Testis (tissue), 3 donors: ENCODE data around the gene RNF125. TPM values are rescaled to one million over a fixed set of nuclear protein-coding genes. Genes with fewer than 3 reads are reported as not detected.
"Not testable (repeated sequence)": the region's sequence is repeated elsewhere in the genome, so short reads cannot be mapped to it uniquely, and the experiment has no call there.

ENCODE experiments used
- DNase-seq: peaks from one replicate; pipeline ENCODE4 v3.0.0-alpha.2; 2019
- H3K27ac ChIP-seq, 2 donors: fragments of 200-600 bp; sonication (generic); one replicate each; pipeline ENCODE4 v1.5.1; 2019
- H3K27me3 ChIP-seq: fragments of 200-600 bp; sonication (generic); one replicate; pipeline ENCODE4 v1.5.1; 2019
- H3K36me3 ChIP-seq: fragments of 200-600 bp; sonication (generic); one replicate; pipeline ENCODE4 v1.5.1; 2017; ENCODE audit warnings: low read depth; ENCODE audit errors: missing control alignments
- H3K4me1 ChIP-seq: fragments of 200-600 bp; sonication (generic); one replicate; pipeline ENCODE4 v1.5.1; 2019
- H3K4me3 ChIP-seq, 2 donors: fragments of 200-600 bp; sonication (generic); one replicate each; pipeline ENCODE4 v1.5.1; 2017 to 2019
- H3K9me3 ChIP-seq: fragments of 200-600 bp; sonication (generic); one replicate; pipeline ENCODE4 v1.5.1; 2017
- CTCF ChIP-seq, 3 experiments: fragments of 450-650 bp in 2 of 3; fragments of 200-600 bp in 1 of 3; sonication (generic) in 1 of 3; IDR thresholded peaks; one replicate each; pipeline ENCODE4 v1.5.1; 2016 to 2019; ENCODE audit warnings: antibody characterized with exemption in 3 of 3, mild to moderate bottlenecking in 2 of 3, moderate library complexity in 1 of 3
- POLR2A ChIP-seq: fragments of 450-650 bp; IDR thresholded peaks from one replicate; pipeline ENCODE4 v1.6.1; 2017; ENCODE audit warnings: antibody characterized with exemption, mild to moderate bottlenecking, moderate library complexity
- WGBS, 2 donors: methylation state at CpG; one replicate each; pipeline ENCODE4 v1.1.5; 2018; 5-methylcytosine and 5-hydroxymethylcytosine counted together
- intact Hi-C: fragments of 100-400 bp; cut with DNase I; formaldehyde crosslinking; loops from one replicate; pipeline ENCODE4 v1.15.1; 2023; ENCODE audit warnings: low total_unique reads
- polyA plus RNA-seq: library from polyadenylated mRNA; stranded (reverse); fragments of 350-450 nt; fragmentation: Illumina TruSeq; extraction: RNeasy Lipid Tissue Mini Kit (QIAGEN cat#74804); gene quantifications from one replicate; pipeline ENCODE4 v1.2.3, GENCODE V29; 2014; ENCODE audit warnings: low read depth, low replicate concordance; ENCODE audit not compliant: insufficient read depth
- total RNA-seq, 2 donors: library from RNA; depleted of rRNA; stranded (reverse); fragments of >200 nt; gene quantifications; one replicate each; pipeline ENCODE4 v1.2.3, GENCODE V29; 2016

The RNF125 gene
- total and polyA plus RNA-seq, 3 donors from 2014 or later: 1.9 to 9.1 (median 2.0) TPM

DNA sequence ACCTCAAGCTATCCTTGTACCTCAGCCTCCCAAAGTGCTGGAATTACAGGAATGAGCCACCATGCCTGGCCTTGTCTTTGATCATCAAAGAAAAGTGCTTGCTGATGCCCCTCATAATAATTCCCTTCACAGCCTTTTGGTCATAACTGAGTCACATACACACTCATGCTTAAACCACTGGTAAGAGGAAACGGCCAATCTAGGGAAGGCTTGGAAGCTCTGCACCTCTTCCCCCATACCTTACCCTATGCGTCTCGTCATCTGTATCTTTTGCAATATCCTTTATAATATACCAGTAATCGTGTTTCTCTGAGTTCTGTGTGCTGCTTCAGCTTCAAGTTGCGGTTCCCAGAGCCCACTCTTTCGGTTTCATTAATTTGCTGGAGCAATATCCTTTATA, 68.3 kb downstream of the RNF125 start:
- intact Hi-C loops: no loop called here
- no peaks in the 10 kb centered on the region for H3K9me3 ChIP-seq
- no peaks in the 10 kb centered on the region for H3K36me3 ChIP-seq
- no peaks in the 10 kb centered on the region for H3K27me3 ChIP-seq
- H3K27ac ChIP-seq: no peak overlapping the region
- H3K4me3 ChIP-seq: no peak overlapping the region
- DNase-seq: no peak
- H3K4me1 ChIP-seq: no peaks in the 10 kb centered on the region
- TF ChIP-seq CTCF (IDR thresholded peaks at IDR 0.05) (no peak), POLR2A (no peak)
- 75 to 85% methylated on average over 6 of the region's 6 CpGs for WGBS, 2 donors

DNA sequence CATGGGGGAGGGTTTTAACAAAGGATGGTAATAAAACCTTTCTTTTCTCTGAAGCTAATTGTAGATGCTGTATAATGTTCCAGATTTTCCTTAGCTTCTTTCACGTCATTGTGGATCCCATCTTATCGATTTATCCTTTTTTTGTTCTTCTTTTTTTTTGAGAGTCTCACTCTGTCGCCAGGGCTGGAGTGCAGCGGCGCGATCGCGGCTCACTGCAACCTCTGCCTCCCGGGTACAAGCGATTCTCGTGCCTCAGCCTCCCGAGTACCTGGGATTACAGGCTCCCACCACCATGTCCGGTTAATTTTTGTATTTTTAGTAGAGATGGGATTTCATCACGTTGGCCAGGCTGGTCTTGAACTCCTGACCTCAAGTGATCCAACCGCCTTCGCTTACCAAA, 72.2 kb downstream of the RNF125 start:
- not testable (repeated sequence) for H3K9me3 ChIP-seq, H3K27me3 ChIP-seq, DNase-seq, H3K36me3 ChIP-seq, H3K4me1 ChIP-seq
- H3K27ac ChIP-seq: peak overlapping the region in 1 of 2 donors; percentile 99
- intact Hi-C loops: loop anchor here (5.0 kb wide), 1 partner anchor 149 kb away; the partner anchor contains the start of gene TRAPPC8
- 64 to 76% methylated on average over 16 of the region's 16 CpGs for WGBS, 2 donors
- H3K4me3 ChIP-seq: peak overlapping the region; percentile 93 to 96

DNA sequence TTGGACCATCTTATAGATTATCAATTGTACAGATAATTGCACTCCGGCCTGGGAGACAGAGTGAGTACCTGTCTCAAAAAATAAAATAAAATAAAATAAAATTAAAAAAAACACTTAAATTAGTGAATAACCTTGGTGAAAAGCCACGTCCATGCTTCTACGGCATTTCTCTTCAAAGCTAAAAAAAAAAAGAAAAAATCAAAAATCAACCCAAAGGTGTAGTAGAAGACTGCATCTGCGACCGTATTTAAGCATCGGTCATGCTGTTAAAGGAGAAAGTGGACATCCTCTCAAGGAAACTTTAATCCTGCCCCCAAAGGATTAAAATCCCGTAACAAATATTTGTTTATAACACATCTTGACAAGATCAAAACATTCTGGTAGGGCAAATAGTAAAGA, 72.7 kb downstream of the RNF125 start:
- intact Hi-C loops: loop anchor here (5.0 kb wide), 1 partner anchor 149 kb away; the partner anchor contains the start of gene TRAPPC8
- Histone ChIP-seq H3K27ac (peak overlapping the region; percentile 99 to 100), H3K36me3 (no peaks in the 10 kb centered on the region), H3K4me1 (peaks cover 10% of the 10 kb centered on the region), H3K27me3 (no peaks in the 10 kb centered on the region), H3K4me3 (peak overlapping the region; percentile 93 to 96), H3K9me3 (no peaks in the 10 kb centered on the region)
- DNase-seq: no peak
- TF ChIP-seq CTCF (IDR thresholded peaks at IDR 0.05): no peak
- TF ChIP-seq POLR2A: no peak
- 26 to 27% methylated on average over 7 of the region's 7 CpGs for WGBS, 2 donors

- 1% methylated on average over 31 to 66 of the region's 75 CpGs for WGBS, 2 donors
- intact Hi-C loops: loop anchor here (5.0 kb wide), 1 partner anchor 150 kb away; the partner anchor contains the start of gene TRAPPC8
- TF ChIP-seq CTCF (IDR thresholded peaks at IDR 0.05) (no peak), POLR2A (no peak)
- no peaks in the 10 kb centered on the region for H3K27me3 ChIP-seq
- DNase-seq: peak; percentile 94
- H3K27ac ChIP-seq: peak within 1 kb of the TSS; percentile 99 to 100
- no peaks in the 10 kb centered on the region for H3K36me3 ChIP-seq
- H3K9me3 ChIP-seq: no peaks in the 10 kb centered on the region
- peak within 1 kb of the TSS; percentile 93 to 96 for H3K4me3 ChIP-seq
- peaks cover 10% of the 10 kb centered on the region for H3K4me1 ChIP-seq
Observed at GRCh38 chr18:32091724-32092421, 73.2 kb downstream of the RNF125 start, which contains the start of gene RNF138. Gene RNF138 (plus strand): TSS chr18:32091874. CDS start chr18:32092777, 903 bp downstream.

- H3K27me3 ChIP-seq: no peaks in the 10 kb centered on the region
- H3K36me3 ChIP-seq: no peaks in the 10 kb centered on the region
- no peaks in the 10 kb centered on the region for H3K9me3 ChIP-seq
- peaks cover 10% of the 10 kb centered on the region for H3K4me1 ChIP-seq
- intact Hi-C loops: loop anchor here (5.0 kb wide), 1 partner anchor 150 kb away; the partner anchor contains the start of gene TRAPPC8
- no peak for TF ChIP-seq CTCF (IDR thresholded peaks at IDR 0.05)
- no peak for TF ChIP-seq POLR2A
- 0% methylated on average over 11 to 41 of the region's 77 CpGs for WGBS, 2 donors
- peak overlapping the region; percentile 93 to 96 for H3K4me3 ChIP-seq
- H3K27ac ChIP-seq: peak overlapping the region; percentile 99 to 100
- peak; percentile 99 for DNase-seq
Observed at GRCh38 chr18:32092422-32093101, 73.9 kb downstream of the RNF125 start.
